Measurements from ENCODE around the gene APH1B.

Gene APH1B

DNA sequence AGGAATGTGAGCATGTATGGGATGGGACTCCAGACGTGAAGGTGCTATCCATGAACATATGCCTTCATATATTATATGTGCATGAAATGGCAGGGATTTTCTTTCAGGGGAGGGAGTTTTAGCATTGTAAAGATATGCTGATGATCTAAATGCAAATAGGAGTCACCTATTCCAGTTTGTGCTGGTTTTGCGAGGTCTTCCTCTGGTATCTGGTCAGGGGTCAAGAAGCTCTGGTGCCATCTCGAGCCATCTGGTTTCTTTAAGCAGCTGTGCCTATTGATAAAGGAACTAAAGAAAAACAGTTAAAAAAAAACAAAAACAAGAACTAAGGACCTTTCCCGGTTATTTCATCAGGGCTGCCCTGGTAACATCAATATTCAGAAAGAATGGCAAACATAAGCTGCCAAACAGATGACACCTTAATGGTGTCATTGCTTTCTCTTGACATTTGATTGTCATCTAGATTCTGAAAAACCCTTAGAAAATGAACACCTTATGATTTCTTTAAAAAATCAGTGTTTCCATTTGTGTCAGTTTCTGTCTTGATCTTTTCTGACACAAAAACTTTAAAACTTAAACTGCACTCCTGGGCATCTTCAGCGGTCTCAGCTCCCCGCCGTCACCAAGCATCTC lies 22.7 kb downstream of the APH1B start:
- Histone ChIP-seq H3K4me3 (ENCODE audit: control insufficient read depth in 1 of 7, extremely low read depth in 1 of 7, insufficient read depth in 4 of 7, low read depth in 2 of 7, low read length in 6 of 7) (no peak overlapping the region), H3K36me3 (ENCODE audit: control insufficient read depth in 4 of 4, insufficient read depth in 4 of 4, low read length in 3 of 4) (peaks cover 16 to 55% (median 20%) of the 10 kb centered on the region in 4 experiments), H3K27me3 (replicated peaks in 2 of 5; ENCODE audit: control insufficient read depth in 4 of 5, insufficient read depth in 5 of 5, low read length in 4 of 5) (no peaks in the 10 kb centered on the region), H3K27ac (ENCODE audit: insufficient read depth in 1 of 2, low read depth in 1 of 2, low read length in 2 of 2, poor library complexity in 1 of 2, severe bottlenecking in 2 of 2) (no peak overlapping the region), H3K4me1 (ENCODE audit: control extremely low read depth in 1 of 4, control insufficient read depth in 4 of 4, insufficient read depth in 4 of 4, low read length in 3 of 4) (no peaks in the 10 kb centered on the region), H3K9me3 (ENCODE audit: control extremely low read depth in 1 of 5, control insufficient read depth in 4 of 5, insufficient read depth in 2 of 5, low read depth in 1 of 5, low read length in 4 of 5) (no peaks in the 10 kb centered on the region)
- WGBS (ENCODE audit: insufficient coverage) = 100% methylated on average over 5 of the region's 7 CpGs
- ChIA-PET POLR2A (no interaction called here), CTCF (no interaction called here)
- no peak for DNase-seq

DNA sequence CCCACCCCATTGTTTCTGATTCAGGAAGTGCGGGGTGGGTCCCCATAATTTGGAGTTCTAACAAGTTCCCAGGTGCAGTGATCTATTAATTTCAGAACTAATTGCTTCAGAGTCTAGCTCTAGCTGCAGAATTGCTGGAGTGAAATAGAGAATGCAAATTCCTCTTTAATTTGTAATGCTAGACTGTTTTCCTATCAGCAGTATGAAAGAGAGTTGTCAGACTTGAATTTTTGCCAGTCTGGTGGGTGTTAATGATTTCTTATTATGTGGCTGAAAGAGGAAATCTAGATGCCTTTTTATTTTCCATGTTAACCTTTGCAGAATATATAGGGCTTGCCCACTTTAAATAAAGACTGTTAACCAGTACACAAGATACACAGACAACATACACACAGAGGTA lies 23.7 kb downstream of the APH1B start:
- CTCF ChIA-PET = interaction anchor here (2.1 kb wide), 1 partner anchor 11 kb away, joined by 6 read pairs; no protein-coding TSS in a partner anchor
- H3K36me3 ChIP-seq (ENCODE audit: control insufficient read depth in 4 of 4, insufficient read depth in 4 of 4, low read length in 3 of 4) = peaks cover 18 to 63% (median 26%) of the 10 kb centered on the region in 4 experiments
- no peaks in the 10 kb centered on the region for H3K4me1 ChIP-seq (ENCODE audit: control extremely low read depth in 1 of 4, control insufficient read depth in 4 of 4, insufficient read depth in 4 of 4, low read length in 3 of 4)
- 100% methylated on average over 1 of the region's 1 CpG for WGBS (ENCODE audit: insufficient coverage)
- H3K9me3 ChIP-seq (ENCODE audit: control extremely low read depth in 1 of 5, control insufficient read depth in 4 of 5, insufficient read depth in 2 of 5, low read depth in 1 of 5, low read length in 4 of 5) = no peaks in the 10 kb centered on the region
- H3K27me3 ChIP-seq (replicated peaks in 2 of 5; ENCODE audit: control insufficient read depth in 4 of 5, insufficient read depth in 5 of 5, low read length in 4 of 5) = no peaks in the 10 kb centered on the region
- H3K4me3 ChIP-seq (ENCODE audit: control insufficient read depth in 1 of 7, extremely low read depth in 1 of 7, insufficient read depth in 4 of 7, low read depth in 2 of 7, low read length in 6 of 7) = no peak overlapping the region
- POLR2A ChIA-PET = no interaction called here
- no peak overlapping the region for H3K27ac ChIP-seq (ENCODE audit: insufficient read depth in 1 of 2, low read depth in 1 of 2, low read length in 2 of 2, poor library complexity in 1 of 2, severe bottlenecking in 2 of 2)
- no peak for DNase-seq

DNA sequence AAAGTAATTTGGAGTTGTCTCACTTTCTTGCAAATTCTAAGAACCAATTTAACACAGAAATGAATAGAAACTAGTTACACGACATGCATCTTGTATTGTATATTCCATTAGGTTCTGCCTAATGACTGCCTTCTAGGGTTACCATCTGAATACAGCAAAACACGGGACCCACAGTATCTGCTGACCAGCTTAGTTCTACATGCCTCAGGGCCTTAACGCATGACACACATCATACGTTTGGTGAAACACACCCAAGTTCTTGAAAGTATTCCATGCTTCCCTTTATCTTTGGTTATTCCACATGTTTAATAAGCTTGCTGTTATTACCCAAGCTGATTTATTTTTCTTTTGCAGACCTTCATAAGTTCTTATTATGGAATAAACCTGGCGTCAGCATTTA lies 27.9 kb downstream of the APH1B start:
- H3K36me3 ChIP-seq (ENCODE audit: control insufficient read depth in 4 of 4, insufficient read depth in 4 of 4, low read length in 3 of 4) = peaks cover 21 to 56% (median 21%) of the 10 kb centered on the region in 4 experiments
- CTCF ChIA-PET = interaction anchor here (1.4 kb wide), 1 partner anchor 9 kb away, joined by 3 read pairs; no protein-coding TSS in a partner anchor
- no peaks in the 10 kb centered on the region for H3K4me1 ChIP-seq (ENCODE audit: control extremely low read depth in 1 of 4, control insufficient read depth in 4 of 4, insufficient read depth in 4 of 4, low read length in 3 of 4)
- POLR2A ChIA-PET = no interaction called here
- no peaks in the 10 kb centered on the region for H3K27me3 ChIP-seq (replicated peaks in 2 of 5; ENCODE audit: control insufficient read depth in 4 of 5, insufficient read depth in 5 of 5, low read length in 4 of 5)
- WGBS (ENCODE audit: insufficient coverage) = 99% methylated on average over 5 of the region's 5 CpGs
- no peak overlapping the region for H3K27ac ChIP-seq (ENCODE audit: insufficient read depth in 1 of 2, low read depth in 1 of 2, low read length in 2 of 2, poor library complexity in 1 of 2, severe bottlenecking in 2 of 2)
- no peak overlapping the region for H3K4me3 ChIP-seq (ENCODE audit: control insufficient read depth in 1 of 7, extremely low read depth in 1 of 7, insufficient read depth in 4 of 7, low read depth in 2 of 7, low read length in 6 of 7)
- H3K9me3 ChIP-seq (ENCODE audit: control extremely low read depth in 1 of 5, control insufficient read depth in 4 of 5, insufficient read depth in 2 of 5, low read depth in 1 of 5, low read length in 4 of 5) = no peaks in the 10 kb centered on the region
- DNase-seq = no peak

DNA sequence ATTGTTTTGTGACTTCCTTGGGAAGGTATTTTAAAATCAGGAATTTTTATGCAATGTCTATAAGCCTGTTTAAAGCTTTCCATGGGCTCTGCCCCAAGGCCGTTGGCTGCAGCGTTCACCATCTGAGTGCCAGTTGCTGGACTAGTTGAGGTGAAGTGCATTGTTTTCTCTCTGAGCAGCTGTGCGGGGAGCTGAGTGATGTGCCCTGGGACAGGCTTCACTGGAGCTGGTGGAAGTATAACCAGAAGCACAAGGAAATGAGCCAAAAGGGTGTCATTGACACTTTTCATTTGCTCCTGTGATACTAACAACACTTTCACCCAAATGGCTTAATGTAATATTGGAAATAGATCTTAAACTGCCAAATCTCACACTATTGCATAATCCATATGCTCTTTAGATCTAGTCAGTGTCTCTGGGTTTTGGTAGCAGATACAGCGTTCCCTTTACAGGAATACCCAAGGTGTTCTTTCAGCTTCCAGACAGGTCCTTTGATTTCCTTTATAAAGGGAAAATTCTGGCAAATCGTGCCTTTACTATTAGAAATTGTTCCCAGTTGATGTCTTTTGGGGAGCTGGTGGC lies 29.2 kb downstream of the APH1B start:
- CTCF ChIA-PET = interaction anchor here (1.2 kb wide), 1 partner anchor 15 kb away, joined by 3 read pairs; no protein-coding TSS in a partner anchor
- H3K9me3 ChIP-seq (ENCODE audit: control extremely low read depth in 1 of 5, control insufficient read depth in 4 of 5, insufficient read depth in 2 of 5, low read depth in 1 of 5, low read length in 4 of 5) = no peaks in the 10 kb centered on the region
- WGBS (ENCODE audit: insufficient coverage) = 96% methylated on average over 3 of the region's 5 CpGs
- H3K4me3 ChIP-seq (ENCODE audit: control insufficient read depth in 1 of 7, extremely low read depth in 1 of 7, insufficient read depth in 4 of 7, low read depth in 2 of 7, low read length in 6 of 7) = no peak overlapping the region
- H3K36me3 ChIP-seq (ENCODE audit: control insufficient read depth in 4 of 4, insufficient read depth in 4 of 4, low read length in 3 of 4) = peaks cover 18 to 51% (median 21%) of the 10 kb centered on the region in 4 experiments
- no peaks in the 10 kb centered on the region for H3K4me1 ChIP-seq (ENCODE audit: control extremely low read depth in 1 of 4, control insufficient read depth in 4 of 4, insufficient read depth in 4 of 4, low read length in 3 of 4)
- H3K27me3 ChIP-seq (replicated peaks in 2 of 5; ENCODE audit: control insufficient read depth in 4 of 5, insufficient read depth in 5 of 5, low read length in 4 of 5) = no peaks in the 10 kb centered on the region
- DNase-seq = no peak
- H3K27ac ChIP-seq (ENCODE audit: insufficient read depth in 1 of 2, low read depth in 1 of 2, low read length in 2 of 2, poor library complexity in 1 of 2, severe bottlenecking in 2 of 2) = no peak overlapping the region
- POLR2A ChIA-PET = no interaction called here

DNA sequence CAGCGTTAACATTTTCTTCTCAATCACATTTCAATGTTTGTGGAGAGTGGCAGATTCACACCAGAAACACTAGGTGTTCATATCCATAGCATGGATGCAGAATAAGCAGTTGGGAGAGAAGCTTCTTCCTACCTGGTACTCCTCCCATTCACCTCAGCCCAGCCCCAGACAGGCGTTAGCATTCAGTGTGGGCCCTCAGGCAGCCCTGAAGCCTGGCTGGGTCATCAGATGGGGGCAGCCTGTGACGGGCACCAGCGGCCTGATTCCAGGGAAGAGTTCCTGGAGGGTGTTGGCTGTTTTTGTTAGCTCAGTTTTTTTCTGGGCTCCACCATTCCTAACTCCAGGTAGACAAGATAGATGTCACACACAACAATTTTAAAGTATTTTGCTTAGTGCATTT lies 31.1 kb downstream of the APH1B start:
- no peaks in the 10 kb centered on the region for H3K27me3 ChIP-seq (replicated peaks in 2 of 5; ENCODE audit: control insufficient read depth in 4 of 5, insufficient read depth in 5 of 5, low read length in 4 of 5)
- ChIA-PET POLR2A (no interaction called here), CTCF (interaction anchor here (1.8 kb wide), 1 partner anchor 42 kb away, joined by 3 read pairs; no protein-coding TSS in a partner anchor)
- H3K4me3 ChIP-seq (ENCODE audit: control insufficient read depth in 1 of 7, extremely low read depth in 1 of 7, insufficient read depth in 4 of 7, low read depth in 2 of 7, low read length in 6 of 7) = no peak overlapping the region
- no peaks in the 10 kb centered on the region for H3K9me3 ChIP-seq (ENCODE audit: control extremely low read depth in 1 of 5, control insufficient read depth in 4 of 5, insufficient read depth in 2 of 5, low read depth in 1 of 5, low read length in 4 of 5)
- no peak for DNase-seq
- WGBS (ENCODE audit: insufficient coverage) = 100% methylated on average over 1 of the region's 4 CpGs
- H3K36me3 ChIP-seq (ENCODE audit: control insufficient read depth in 4 of 4, insufficient read depth in 4 of 4, low read length in 3 of 4) = peaks cover 8 to 33% (median 14%) of the 10 kb centered on the region in 4 experiments
- H3K4me1 ChIP-seq (ENCODE audit: control extremely low read depth in 1 of 4, control insufficient read depth in 4 of 4, insufficient read depth in 4 of 4, low read length in 3 of 4) = no peaks in the 10 kb centered on the region
- no peak overlapping the region for H3K27ac ChIP-seq (ENCODE audit: insufficient read depth in 1 of 2, low read depth in 1 of 2, low read length in 2 of 2, poor library complexity in 1 of 2, severe bottlenecking in 2 of 2)

DNA sequence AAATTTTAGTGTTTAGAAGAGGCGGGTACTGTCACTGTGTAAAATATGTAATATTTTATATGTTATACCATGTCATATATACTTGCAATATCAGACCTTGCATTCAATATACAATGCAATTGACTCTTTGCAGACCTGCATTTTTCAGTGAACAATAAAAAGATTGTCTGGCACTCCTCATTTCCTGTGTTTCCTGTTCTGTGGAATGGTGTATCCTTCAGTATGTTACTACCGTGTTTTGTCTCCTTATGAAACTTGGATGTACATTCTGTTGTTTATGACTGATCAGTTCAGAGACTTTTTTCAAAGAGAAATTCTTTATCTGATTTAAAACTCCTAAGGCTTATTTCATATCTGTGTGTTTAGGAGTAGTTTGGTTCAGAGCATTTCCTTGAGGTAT lies 31.5 kb downstream of the APH1B start:
- WGBS (ENCODE audit: insufficient coverage) = no CpG with 5 or more reads among the region's 2 CpGs

DNA sequence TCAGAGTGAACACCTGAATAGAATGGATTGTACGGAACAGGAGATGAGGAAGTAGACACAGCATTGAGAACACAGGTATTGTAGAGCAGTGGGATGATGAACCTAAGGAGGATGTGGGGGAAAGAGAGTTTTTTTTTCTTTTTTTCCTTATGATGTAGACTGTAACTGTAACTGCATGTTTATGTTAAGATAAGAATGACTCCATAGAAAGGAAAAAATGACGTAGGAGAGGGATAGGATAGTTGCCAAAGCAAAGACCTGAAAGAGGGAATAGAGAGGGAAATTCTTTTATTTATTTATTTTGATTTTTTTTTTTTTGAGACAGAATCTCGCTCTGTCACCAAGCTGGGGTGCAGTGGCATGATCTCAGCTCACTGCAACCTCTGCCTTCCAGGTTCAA lies 33.2 kb downstream of the APH1B start:
- POLR2A ChIA-PET = no interaction called here
- H3K27me3 ChIP-seq (replicated peaks in 2 of 5; ENCODE audit: control insufficient read depth in 4 of 5, insufficient read depth in 5 of 5, low read length in 4 of 5) = peaks cover 0 to 1% (median 0%) of the 10 kb centered on the region in 5 experiments
- WGBS (ENCODE audit: insufficient coverage) = 100% methylated on average over 3 of the region's 3 CpGs
- H3K4me3 ChIP-seq (ENCODE audit: control insufficient read depth in 1 of 7, extremely low read depth in 1 of 7, insufficient read depth in 4 of 7, low read depth in 2 of 7, low read length in 6 of 7) = no peak overlapping the region
- H3K9me3 ChIP-seq (ENCODE audit: control extremely low read depth in 1 of 5, control insufficient read depth in 4 of 5, insufficient read depth in 2 of 5, low read depth in 1 of 5, low read length in 4 of 5) = no peaks in the 10 kb centered on the region
- CTCF ChIA-PET = no interaction called here
- DNase-seq = no peak
- H3K4me1 ChIP-seq (ENCODE audit: control extremely low read depth in 1 of 4, control insufficient read depth in 4 of 4, insufficient read depth in 4 of 4, low read length in 3 of 4) = no peaks in the 10 kb centered on the region
- H3K36me3 ChIP-seq (ENCODE audit: control insufficient read depth in 4 of 4, insufficient read depth in 4 of 4, low read length in 3 of 4) = peaks cover 4 to 14% (median 11%) of the 10 kb centered on the region in 4 experiments
- H3K27ac ChIP-seq (ENCODE audit: insufficient read depth in 1 of 2, low read depth in 1 of 2, low read length in 2 of 2, poor library complexity in 1 of 2, severe bottlenecking in 2 of 2) = no peak overlapping the region

More for the DNA sequence above, 31.5 kb downstream of the APH1B start:
- Histone ChIP-seq H3K27ac (ENCODE audit: insufficient read depth in 1 of 2, low read depth in 1 of 2, low read length in 2 of 2, poor library complexity in 1 of 2, severe bottlenecking in 2 of 2) (no peak overlapping the region), H3K9me3 (ENCODE audit: control extremely low read depth in 1 of 5, control insufficient read depth in 4 of 5, insufficient read depth in 2 of 5, low read depth in 1 of 5, low read length in 4 of 5) (no peaks in the 10 kb centered on the region), H3K36me3 (ENCODE audit: control insufficient read depth in 4 of 4, insufficient read depth in 4 of 4, low read length in 3 of 4) (peaks cover 8 to 28% (median 13%) of the 10 kb centered on the region in 4 experiments), H3K27me3 (replicated peaks in 2 of 5; ENCODE audit: control insufficient read depth in 4 of 5, insufficient read depth in 5 of 5, low read length in 4 of 5) (no peaks in the 10 kb centered on the region), H3K4me3 (ENCODE audit: control insufficient read depth in 1 of 7, extremely low read depth in 1 of 7, insufficient read depth in 4 of 7, low read depth in 2 of 7, low read length in 6 of 7) (no peak overlapping the region), H3K4me1 (ENCODE audit: control extremely low read depth in 1 of 4, control insufficient read depth in 4 of 4, insufficient read depth in 4 of 4, low read length in 3 of 4) (no peaks in the 10 kb centered on the region)
- no peak for DNase-seq
- ChIA-PET CTCF (interaction anchor here (1.8 kb wide), 1 partner anchor 41 kb away, joined by 3 read pairs; no protein-coding TSS in a partner anchor), POLR2A (no interaction called here)

Measured in common myeloid progenitor, CD34-positive (primary cell).